GM18907 (cell line): ENCODE data around the gene MRPS18B.

ENCODE experiments used
- ATAC-seq: cut with Tn5 transposase; IDR thresholded peaks from one replicate; pipeline ENCODE4 v1.9.1; 2021; ENCODE audit warnings: mild to moderate bottlenecking, moderate library complexity; ENCODE audit not compliant: unreplicated experiment

MRPS18B gene

DNA sequence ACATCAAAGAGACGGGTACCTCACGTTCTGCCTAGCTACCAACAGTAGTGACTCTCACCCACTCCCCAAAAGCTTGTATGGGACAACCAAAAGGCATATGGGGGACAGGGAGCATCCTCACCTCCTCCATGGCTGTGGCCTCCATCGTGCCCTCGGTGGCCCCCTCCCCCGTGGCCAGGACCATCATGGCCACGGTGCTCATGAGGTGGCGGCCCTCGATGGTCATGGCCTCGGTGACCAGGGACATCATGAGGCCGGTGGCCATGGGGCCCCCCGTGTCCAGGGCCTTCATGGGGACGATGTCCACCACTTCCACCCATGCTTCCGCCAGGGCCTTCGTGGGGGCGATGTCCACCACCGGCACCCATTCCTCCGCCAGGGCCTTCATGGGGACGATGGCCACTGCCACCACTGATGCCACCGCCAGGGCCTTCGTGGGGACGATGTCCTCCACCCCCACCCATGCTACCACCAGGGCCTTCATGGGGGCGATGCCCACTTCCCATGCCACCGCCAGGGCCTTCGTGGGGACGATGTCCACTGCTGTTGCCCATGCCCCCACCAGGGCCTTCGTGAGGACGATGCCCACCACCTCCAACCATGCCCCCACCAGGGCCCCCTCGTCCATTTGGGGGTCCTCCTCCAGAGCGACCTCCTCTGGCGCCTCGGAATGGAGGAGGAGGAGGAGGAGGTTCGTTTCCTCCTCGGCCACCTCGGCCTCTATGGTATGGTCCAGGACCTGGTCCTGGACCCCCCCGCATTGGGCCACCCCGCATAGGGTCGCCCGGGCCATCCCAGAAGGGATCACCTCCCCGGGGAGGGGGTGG, 15.6 kb upstream of the MRPS18B start:
- ATAC-seq, result no peak

DNA sequence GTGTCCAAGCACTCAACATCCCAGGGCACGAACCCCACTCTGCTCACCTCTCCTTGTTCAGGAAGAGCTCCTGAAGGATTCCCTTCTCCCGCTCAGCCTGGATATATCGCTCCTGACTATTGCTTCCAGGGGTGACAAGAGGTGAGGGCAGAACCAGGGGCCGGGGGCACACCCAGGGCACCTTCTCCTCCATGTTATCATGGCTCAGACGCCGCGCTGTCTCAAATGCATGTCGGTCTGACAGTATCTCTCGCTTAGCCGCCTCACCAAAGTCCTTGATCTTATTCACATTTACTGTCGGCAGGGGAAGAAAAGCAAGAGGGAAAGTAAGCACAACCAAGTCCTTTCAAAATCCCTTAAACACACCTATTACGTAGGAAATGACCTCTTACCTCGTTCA, 13.7 kb upstream of the MRPS18B start:
- no peak for ATAC-seq

DNA sequence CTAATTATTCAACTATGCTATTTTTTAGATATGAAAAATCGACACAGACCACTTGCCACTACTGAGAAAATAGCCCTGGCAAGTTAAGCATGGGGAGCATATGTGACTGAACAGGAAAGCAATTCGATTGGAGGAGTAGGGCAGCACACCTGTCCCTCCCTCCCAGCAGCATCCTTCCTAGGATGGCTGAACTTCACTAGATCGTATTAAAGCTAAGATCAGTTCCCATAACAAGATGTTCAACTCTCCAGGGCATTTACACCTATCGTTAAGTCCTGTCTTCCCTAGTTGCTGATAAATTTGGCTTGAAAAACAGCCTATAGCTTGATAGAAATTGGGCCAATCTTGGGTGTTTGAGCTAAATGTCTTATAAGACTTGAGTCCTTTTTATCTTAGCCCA, 7.6 kb upstream of the MRPS18B start:
- no peak for ATAC-seq

DNA sequence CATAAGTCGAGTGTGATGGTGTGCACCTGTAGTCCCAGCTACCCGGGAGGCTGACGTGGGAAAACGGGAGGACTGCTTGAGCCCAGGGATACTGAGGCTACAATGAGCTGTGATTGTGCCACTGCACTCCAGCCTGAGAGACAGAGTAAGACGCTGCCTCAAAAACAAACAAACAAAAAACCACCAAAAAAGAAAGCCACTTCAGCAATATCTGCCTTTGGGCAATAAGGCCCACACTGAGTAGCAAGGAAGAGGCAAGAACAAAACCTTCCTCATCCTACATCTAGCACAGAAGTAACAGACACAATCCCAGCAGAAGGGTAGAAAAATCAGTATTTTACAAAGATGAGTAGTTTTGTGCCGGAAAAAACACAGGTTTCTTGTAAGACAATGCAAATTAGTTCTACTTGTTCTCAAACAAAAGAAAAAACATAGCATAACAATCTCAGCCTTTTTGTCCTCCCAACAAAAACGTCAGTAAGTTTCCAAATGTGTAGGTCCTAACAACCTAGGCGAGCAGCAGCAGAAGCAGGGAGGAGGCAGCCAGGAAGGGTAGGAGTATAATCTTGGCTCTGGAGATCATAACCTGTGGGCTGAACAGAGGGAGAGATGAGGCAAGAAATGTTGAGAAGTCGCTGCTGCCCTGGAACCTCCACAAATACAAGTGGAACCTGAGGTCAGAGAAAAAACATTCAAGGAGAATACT, 6.3 kb upstream of the MRPS18B start:
- ATAC-seq, result no peak

DNA sequence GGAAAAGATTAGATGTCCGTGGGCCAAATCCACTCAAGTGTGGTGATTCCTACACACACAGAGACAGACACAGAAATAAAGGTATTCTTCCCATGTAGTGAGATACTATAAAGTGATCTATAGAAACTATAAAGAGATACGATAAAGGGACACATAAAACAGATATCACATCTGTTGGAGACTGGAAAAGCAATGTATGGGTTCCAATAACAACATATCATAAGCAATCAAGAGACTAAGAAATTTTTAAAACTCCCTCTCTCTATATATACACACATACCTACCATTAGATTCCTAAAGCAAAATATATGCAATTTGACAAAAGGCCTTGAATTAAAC, 5.8 kb upstream of the MRPS18B start:
- no peak for ATAC-seq

DNA sequence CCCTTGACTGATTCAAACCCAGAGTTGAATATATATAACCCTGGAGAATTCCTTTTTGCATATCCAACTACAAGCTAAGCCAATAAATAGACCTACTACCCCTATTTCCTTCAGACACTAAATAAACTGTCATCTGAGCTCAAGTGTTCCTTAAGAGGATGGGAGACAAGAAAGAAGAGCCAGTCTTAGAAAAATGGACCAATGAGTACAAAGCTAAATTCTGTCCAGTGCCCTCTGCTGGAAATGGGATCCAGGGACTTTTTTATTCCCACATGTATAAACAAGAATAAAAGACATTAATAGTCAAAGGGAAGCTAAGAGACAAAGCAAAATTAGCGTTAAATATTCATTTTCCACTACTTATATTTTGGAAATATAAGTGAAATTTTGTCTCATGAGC, 5.4 kb upstream of the MRPS18B start:
- no peak for ATAC-seq

DNA sequence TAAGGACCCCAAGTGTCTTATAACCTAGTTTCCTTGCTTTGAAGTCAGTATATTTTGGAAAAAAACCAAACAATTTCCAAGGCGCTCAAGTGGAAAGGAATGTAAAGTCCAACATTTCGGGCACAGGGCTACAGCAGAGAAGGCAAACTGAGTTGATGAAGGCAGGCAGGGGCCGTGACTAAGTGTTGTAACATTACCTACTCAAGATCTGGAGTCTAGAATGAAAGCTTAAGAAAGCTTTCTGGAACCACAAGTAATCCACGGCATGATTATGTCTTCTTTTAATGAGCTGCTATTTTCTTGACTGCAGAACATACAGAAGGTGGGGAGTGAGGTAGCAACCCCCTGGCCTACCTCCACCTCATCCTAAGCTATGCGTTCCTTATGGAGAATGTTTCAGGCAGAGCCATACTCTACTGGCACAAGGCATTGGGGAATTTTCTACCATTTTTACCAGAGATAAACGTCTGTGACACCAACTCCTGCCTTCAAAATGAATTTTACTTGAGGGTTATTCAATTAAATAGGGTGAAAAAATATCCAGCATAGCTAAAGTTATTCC, 4.9 kb upstream of the MRPS18B start:
- ATAC-seq, result no peak

DNA sequence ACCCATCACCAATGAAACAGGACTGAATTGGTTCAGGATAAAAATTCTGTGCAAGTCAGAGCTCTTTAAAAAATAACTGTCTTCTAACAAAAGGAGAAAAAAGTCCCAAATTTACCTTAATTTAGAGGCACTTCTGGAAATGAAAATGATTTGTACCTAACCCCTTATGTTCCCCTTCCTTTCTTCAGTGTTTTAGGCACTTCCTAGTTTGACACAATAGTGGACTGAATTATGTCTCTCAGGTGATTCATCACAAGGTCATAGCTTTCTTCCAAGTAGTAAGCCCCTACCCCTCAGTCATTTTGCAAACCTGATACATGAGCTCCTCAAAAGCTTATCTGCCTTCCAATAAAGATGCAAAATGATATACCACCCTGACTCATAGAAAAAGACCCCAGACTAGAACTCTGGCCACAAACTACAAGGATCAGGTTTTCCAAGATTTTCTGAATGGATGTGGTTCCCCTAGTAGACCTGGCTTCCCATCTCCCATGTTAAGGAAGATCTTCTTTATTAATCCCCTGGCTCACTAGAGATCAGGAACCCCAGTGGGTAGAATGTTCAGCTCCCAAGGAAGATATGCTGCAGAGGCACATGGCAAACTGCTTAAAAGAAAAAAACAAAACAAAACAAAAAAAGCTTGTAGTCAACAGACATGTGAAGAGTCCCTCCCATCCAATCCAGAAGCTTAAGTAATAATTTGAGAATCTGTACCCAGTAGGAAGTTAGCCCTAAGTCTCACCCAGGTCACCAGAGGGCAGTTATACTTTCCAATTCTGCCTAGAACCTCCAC, 4.2 kb upstream of the MRPS18B start:
- no peak for ATAC-seq

DNA sequence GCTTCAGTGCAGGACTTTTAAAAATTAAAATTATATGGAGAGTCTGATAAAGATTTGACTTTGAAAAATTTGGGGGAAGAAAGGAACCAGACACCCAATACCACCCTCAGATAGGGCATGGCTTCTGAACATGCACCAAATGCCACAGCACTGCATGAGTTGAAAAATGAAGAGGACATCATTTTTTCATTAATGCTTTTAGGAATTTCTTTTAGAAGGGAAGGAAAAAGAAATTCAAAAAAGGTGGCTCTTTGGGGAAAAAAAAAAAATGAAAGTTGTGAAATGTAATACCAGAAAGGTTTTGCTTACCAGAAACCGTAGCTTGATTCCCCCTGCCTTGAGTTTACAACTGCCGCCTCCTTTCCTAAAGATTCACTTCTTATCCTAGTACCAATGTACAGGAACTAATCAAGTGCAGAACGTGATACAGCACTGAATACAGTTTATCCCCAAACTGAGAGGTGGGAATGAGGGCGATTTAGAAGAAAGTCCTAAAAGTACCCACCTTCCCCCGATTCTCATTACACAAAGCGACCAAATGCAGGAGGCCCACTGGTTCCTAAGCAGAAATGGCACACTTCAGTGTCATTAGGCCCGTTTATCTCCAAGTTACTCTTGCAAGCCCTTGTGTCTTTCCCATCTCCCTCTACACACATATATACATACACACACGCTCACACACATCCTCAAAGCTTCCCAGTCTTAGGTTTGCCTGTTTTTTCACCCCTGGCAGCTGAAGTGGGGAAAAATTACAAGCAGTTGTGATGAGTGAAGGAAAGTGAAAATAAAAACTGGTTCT, 3.4 kb upstream of the MRPS18B start:
- ATAC-seq, result no peak

DNA sequence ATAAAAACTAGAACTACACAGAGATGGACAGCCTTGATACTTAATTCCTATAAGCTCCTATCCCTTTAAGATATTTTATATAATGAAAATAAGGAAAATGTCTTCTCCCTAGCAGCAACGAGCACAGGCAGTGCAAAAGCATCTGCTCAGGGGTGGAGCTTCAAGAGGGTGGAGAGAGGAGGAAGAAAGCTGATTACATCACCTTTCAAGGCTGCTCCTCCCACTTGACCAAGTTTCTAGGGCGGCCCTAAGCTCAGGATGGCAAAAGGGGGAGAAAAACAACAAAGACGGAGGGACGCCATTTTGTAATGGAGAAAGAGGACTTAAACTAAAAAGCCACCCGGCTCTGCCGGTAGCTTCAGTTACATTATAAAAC, 2.8 kb upstream of the MRPS18B start:
- ATAC-seq, result peak; percentile 35

DNA sequence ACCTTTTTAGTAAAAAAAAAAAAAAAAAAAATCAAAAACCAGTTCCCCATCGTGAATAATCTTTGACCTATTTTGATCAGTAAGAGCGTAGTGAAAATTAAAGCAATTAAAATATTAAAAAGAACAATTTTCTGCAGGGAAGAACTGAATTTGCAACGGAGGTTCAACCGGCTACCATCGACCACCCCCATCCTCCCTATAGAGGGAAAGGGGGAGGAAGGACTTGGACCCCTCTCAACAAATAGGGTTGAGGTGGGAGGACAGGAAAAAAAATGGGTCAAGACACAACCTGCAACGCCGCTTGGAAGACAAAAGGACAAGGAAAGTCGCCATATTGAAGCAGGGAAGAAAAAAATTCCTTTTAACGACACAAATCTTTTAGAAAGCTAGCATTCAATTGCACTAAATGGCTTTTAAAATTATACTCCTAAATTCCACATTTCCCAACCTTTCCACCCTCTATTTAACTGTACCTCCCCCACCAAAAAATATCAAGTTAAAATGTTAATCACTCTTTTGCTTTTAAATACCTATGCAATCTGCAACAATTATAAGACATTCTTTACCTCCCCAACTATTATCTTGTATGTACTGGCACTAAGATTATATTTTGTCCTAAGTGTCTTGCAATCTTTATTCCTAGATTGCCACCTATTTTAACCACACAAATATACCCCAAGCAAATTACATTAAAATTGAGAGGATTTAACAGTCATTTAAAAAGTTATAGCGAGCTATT, 2.3 kb upstream of the MRPS18B start:
- no peak for ATAC-seq

DNA sequence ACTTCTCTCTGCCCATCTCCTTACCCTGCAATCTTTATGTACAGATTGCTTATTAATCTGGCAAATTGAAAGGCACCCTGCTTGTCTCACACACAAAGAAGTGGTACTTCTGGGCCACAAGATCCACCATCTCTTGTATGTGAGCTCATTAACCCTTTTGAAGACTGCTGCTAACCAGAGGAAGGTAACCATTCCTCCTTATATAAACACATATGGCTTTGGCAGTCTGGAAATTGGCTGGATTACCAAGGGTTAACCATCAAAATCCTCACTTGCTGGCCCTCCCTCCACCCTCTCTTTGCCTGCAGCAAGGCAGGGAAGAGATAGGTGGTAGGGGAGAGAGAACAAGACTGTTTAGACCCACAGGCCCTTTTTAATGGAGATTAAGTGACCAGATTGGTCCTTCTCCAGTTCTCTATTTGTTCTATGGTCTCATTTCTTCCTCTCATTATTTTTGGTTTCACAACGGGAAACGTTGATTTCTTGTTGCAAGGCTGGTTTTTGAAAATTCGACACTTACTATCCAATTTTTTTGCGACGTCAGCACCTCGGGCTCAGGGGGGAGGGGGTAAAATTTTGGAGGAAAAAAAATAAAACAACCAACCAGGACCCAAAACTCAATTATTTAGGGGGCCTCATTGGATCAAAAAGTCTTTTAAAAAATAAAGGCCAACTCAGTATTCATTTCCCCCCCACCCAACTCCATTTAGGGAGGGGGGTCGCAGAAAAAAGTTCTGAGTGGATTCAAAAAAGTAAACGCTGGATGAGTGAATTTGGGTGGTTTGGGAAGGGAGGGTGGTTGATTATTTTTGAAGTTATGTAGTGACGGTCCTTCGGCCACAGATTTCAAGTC, 1.5 kb upstream of the MRPS18B start:
- ATAC-seq, result no peak

DNA sequence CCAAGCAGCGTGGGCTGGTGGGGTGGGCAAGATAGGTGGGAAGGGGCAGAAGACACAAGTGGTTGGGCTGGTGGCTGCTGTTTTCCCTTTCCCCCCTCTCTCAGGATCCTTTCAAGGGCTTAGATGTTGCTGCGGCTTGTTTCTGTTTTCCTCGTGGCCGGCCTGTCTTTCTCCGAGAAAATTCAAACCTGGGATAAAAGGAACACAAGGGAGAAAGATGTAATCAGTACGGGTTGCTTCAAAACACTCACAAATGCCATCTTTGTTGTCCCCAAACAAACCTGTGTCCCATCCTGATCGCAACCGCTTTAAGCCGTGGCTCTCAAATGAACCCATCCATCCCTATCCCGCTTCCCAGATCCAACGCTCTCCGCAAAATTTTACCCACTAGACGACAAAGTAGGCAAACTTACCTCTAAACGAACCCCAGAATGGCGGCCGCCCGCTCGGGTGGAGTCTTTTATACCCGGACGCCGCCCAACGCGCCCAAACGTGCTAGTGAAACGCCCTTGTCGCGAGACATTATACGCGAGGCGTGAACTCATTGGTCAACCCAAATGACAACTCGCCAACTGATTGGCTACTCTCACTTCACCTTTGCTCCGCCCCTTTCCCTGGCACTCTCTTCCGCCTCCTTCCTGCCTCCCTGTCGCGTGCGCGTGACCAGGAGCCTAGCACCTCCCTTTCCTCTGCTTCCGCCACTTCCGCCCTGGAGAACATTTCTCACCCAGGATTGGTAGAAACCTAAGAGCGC, 652 bp upstream of the MRPS18B start, which contains the start of gene PPP1R10:
PPP1R10 (minus strand) TSS at position 433 of the 754 bp plus-strand sequence. CDS start 7,299 bp downstream, outside the sequence.
- ATAC-seq, result peak; percentile 87

DNA sequence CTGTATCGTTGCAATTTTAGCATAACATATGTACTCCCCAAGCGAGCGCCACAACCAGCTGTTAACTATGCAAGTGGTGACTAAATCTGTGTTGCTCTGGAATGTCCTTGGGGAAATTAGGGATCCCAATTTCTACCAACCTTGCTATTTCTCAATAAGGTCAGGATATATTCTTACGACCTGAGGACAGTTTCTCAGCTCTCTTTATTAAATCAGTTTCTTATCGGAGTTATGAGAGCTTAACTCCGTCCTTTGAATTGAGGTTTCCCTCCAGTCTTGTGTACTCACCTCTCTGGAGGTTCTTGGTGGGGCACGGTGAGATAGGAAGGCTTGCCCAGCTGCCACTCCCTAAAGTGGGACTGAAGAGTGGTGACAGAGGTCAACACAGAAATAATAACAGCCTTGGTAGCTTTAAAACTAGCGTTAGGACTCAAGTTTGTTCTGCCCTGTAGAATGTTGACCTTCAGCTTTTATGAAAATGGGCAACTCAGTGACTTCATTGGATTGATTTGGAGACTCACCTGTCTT, 694 bp downstream of the MRPS18B start:
- ATAC-seq, result no peak

DNA sequence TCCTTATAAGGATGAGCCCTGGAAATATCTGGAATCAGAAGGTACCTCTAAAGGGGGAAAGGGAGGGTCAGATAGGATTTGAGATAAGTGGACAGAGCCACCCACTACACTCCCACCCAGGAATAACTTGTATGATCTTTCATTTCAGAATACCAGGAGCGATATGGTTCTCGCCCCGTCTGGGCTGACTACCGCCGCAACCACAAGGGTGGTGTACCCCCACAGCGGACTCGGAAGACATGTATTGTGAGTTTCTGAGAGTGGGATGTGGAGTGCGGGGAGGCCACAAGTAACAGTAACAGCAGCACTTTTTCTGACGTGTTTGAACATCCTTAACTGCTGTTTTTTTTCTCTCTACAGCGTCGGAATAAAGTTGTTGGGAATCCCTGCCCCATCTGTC, 1.9 kb downstream of the MRPS18B start:
- ATAC-seq, result no peak

DNA sequence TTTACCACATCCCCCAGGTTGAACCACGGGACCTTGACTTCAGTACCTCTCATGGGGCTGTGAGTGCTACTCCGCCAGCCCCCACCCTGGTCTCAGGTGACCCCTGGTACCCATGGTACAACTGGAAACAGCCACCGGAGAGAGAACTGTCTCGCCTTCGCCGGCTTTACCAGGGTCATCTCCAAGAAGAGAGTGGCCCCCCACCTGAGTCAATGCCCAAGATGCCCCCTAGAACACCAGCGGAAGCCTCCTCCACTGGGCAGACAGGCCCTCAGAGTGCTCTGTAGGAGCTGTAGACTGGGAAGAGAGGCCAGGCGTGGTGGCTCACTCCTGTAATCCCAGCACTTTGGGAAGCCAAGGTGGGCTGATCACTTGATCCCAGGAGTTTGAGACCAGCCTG, 7.9 kb downstream of the MRPS18B start:
- ATAC-seq, result no peak

DNA sequence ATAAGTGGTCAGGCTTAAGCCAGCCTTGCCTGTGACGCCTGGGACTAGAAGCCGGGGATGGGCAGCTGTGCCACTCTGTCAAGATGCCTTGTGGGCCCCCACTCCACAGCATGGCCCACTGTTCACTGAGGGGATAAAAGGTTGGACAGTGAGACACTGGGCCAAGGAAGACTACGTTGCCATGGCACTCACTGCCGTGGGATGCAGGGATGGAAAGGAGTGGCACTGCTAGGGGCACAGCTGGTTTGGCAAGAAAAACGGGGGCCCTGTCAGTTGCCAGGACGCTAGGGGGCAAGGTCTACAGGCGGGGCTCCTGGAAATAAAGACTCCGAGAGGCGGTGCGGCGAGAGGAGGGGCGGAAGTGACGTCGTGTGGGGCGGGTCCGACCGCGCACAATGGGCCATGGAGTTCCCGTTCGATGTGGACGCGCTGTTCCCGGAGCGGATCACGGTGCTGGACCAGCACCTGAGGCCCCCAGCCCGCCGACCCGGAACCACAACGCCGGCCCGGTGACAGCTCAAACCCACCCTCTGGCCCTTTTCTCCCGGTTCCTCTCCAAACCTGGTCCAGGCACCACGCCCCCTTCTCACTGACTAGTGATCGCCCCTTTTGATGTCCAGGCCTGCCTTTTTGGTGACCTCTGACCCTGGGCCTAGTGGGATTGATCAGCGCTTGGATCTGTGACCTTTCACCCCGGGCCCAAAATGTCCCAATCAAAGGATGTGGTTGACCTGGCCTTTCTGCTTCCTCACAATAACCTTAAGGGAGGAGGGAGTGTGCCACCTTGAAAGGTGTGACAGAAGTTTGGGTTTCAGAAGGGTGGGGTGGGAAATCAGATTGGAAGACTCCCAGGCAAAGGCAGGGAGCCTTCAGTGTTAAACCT, 9.1 kb downstream of the MRPS18B start, which contains the start of gene ATAT1:
ATAT1 (plus strand) TSS at position 391 of the 883 bp plus-strand sequence.
- ATAC-seq, result peak; percentile 74
